ENCODE results near the gene C8A. TPM values are rescaled to one million over a fixed set of nuclear protein-coding genes. Genes with fewer than 3 reads are reported as not detected.

Gene C8A
- total RNA-seq, 1 donor from 2014 or later, result not detected

DNA sequence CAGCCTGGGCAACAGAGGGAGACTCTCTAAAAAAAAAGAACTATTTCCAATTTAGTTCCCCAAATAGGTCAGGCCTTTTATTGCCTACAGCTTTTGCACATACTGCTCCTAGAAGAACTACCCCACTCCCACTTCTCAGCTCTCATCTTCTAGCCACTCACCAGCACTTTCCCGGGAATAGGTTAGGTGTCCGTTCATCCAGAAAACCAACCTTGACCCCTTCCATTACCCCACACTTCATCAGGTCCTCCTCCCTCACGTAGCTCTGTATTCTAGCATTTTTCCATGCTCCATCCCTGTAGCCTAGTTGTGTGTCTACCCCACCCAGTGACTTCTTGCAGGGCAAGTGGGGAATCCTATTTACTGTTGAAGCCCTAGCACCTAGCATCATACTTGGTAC lies 68.6 kb downstream of the C8A start:
- Histone ChIP-seq H3K27ac (replicated peaks) (no peak overlapping the region), H3K4me1 (no peaks in the 10 kb centered on the region), H3K9me3 (replicated peaks) (no peaks in the 10 kb centered on the region), H3K36me3 (no peaks in the 10 kb centered on the region), H3K27me3 (ENCODE audit: low read depth) (no peaks in the 10 kb centered on the region), H3K4me3 (no peak overlapping the region)
- TF ChIP-seq, protein P1, sequence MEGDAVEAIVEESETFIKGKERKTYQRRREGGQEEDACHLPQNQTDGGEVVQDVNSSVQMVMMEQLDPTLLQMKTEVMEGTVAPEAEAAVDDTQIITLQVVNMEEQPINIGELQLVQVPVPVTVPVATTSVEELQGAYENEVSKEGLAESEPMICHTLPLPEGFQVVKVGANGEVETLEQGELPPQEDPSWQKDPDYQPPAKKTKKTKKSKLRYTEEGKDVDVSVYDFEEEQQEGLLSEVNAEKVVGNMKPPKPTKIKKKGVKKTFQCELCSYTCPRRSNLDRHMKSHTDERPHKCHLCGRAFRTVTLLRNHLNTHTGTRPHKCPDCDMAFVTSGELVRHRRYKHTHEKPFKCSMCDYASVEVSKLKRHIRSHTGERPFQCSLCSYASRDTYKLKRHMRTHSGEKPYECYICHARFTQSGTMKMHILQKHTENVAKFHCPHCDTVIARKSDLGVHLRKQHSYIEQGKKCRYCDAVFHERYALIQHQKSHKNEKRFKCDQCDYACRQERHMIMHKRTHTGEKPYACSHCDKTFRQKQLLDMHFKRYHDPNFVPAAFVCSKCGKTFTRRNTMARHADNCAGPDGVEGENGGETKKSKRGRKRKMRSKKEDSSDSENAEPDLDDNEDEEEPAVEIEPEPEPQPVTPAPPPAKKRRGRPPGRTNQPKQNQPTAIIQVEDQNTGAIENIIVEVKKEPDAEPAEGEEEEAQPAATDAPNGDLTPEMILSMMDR (IDR thresholded peaks at IDR 0.05; ENCODE audit: borderline replicate concordance), result no peak
- no peak for DNase-seq
- intact Hi-C loops (cut with micrococcal nuclease), result no loop called here

GRCh38 chr1:56924116-56924515 lies 69.5 kb downstream of the C8A start:
- no peaks in the 10 kb centered on the region for H3K36me3 ChIP-seq
- DNase-seq, result no peak
- TF ChIP-seq, protein P1 (IDR thresholded peaks at IDR 0.05; ENCODE audit: borderline replicate concordance), result no peak

DNA sequence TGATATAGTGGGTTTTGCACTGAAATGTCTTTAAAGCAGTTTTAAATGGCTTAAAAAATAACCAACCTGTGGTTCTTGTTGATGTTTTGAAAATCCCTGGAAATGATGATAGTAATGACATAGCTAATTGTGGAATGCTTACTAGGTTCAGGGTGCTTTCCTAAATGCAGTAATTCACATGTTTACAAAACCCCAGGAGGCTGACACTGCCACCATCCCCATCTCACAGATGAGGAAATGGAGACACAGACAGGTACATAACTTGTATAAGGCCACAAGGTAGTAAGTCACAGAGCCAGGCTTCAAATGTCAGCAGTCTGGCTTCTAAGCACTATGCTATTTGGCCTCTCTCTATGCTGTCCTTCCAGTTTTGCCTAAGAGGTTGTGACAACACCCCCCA lies 70.6 kb downstream of the C8A start:
- Histone ChIP-seq H3K27ac (replicated peaks) (no peak overlapping the region), H3K9me3 (replicated peaks) (no peaks in the 10 kb centered on the region), H3K4me1 (no peaks in the 10 kb centered on the region), H3K36me3 (no peaks in the 10 kb centered on the region), H3K27me3 (ENCODE audit: low read depth) (no peaks in the 10 kb centered on the region), H3K4me3 (no peak overlapping the region)
- TF ChIP-seq, protein P1 (IDR thresholded peaks at IDR 0.05; ENCODE audit: borderline replicate concordance), result no peak
- intact Hi-C loops (cut with micrococcal nuclease), result no loop called here
- DNase-seq, result no peak

More at GRCh38 chr1:56924116-56924515, 69.5 kb downstream of the C8A start:
- H3K27me3 ChIP-seq (ENCODE audit: low read depth), result no peaks in the 10 kb centered on the region
- no peak overlapping the region for H3K27ac ChIP-seq (replicated peaks)
- no peaks in the 10 kb centered on the region for H3K9me3 ChIP-seq (replicated peaks)
- no peak overlapping the region for H3K4me3 ChIP-seq
- intact Hi-C loops (cut with micrococcal nuclease), result no loop called here
- H3K4me1 ChIP-seq, result no peaks in the 10 kb centered on the region

DNA sequence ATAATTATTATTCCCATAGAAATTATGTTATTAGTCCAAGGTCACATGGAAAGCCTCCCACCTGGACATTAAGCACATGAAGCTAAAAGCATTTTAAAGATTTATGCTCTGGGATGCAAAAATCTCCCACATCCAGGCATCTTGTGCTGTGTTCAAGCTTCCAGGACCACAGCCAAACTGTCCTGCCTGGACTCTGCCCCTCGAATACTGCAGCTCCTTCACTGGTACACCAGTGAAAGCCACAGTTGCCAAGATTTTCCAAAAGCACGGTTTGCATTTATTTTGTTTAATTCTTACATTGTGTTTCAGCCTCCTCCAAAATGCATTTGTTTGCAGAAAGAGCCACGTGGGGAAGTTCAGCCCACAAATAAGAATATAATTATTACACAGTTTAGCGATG lies 72.6 kb downstream of the C8A start:
- Histone ChIP-seq H3K4me3 (no peak overlapping the region), H3K9me3 (replicated peaks) (no peaks in the 10 kb centered on the region), H3K4me1 (no peaks in the 10 kb centered on the region), H3K27ac (replicated peaks) (no peak overlapping the region), H3K27me3 (ENCODE audit: low read depth) (no peaks in the 10 kb centered on the region), H3K36me3 (no peaks in the 10 kb centered on the region)
- no peak for DNase-seq
- intact Hi-C loops (cut with micrococcal nuclease), result no loop called here
- TF ChIP-seq, protein P1 (IDR thresholded peaks at IDR 0.05; ENCODE audit: borderline replicate concordance), result no peak

DNA sequence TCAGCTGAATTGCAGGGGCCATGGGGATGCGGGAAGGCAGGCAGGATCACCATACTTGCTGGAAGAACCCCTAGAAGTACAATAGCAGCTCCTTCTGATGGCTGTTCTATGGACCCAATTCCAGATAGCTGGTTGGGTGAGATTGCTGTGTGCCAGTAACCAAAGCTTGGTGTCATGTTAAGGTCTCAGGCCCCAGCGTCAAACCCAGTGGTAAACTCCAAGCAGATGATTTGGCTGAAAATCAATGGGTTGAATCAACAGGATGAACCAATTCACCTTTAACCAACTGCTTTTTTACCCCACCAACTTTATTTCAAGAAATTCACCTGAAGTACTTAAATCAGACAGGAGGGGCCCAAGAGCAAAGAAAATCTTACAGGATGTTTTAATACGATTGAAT lies 73.4 kb downstream of the C8A start:
- intact Hi-C loops (cut with micrococcal nuclease), result no loop called here
- Histone ChIP-seq H3K27me3 (ENCODE audit: low read depth) (no peaks in the 10 kb centered on the region), H3K4me1 (no peaks in the 10 kb centered on the region), H3K36me3 (no peaks in the 10 kb centered on the region), H3K4me3 (no peak overlapping the region), H3K9me3 (replicated peaks) (no peaks in the 10 kb centered on the region), H3K27ac (replicated peaks) (no peak overlapping the region)
- TF ChIP-seq, protein P1 (IDR thresholded peaks at IDR 0.05; ENCODE audit: borderline replicate concordance), result no peak
- DNase-seq, result no peak

GRCh38 chr1:56929492-56929891 lies 74.9 kb downstream of the C8A start:
- H3K27ac ChIP-seq (replicated peaks), result no peak overlapping the region
- TF ChIP-seq, protein P1 (IDR thresholded peaks at IDR 0.05; ENCODE audit: borderline replicate concordance), result no peak
- intact Hi-C loops (cut with micrococcal nuclease), result no loop called here
- no peaks in the 10 kb centered on the region for H3K36me3 ChIP-seq
- DNase-seq, result no peak
- no peak overlapping the region for H3K4me3 ChIP-seq
- no peaks in the 10 kb centered on the region for H3K27me3 ChIP-seq (ENCODE audit: low read depth)
- no peaks in the 10 kb centered on the region for H3K9me3 ChIP-seq (replicated peaks)
- H3K4me1 ChIP-seq, result no peaks in the 10 kb centered on the region

Measured in left ventricle myocardium inferior (tissue), 1 donor.